Peyer's patch (tissue), 4 donors: ENCODE data around the gene TRIP11. TPM values are rescaled to one million over a fixed set of nuclear protein-coding genes. Genes with fewer than 3 reads are reported as not detected.

Source experiments
- DNase-seq, 3 donors: peaks; one replicate each; pipeline ENCODE4 v3.0.0-alpha.2; 2017 to 2019
- H3K27ac ChIP-seq, 4 donors: fragments of 200-600 bp; sonication (generic); one replicate each; pipeline ENCODE4 v1.5.1; 2016 to 2019
- H3K27me3 ChIP-seq, 2 donors: fragments of 200-600 bp; sonication (generic); one replicate each; pipeline ENCODE4 v1.5.1; 2019
- H3K36me3 ChIP-seq, 3 donors: fragments of 200-600 bp; sonication (generic); one replicate each; pipeline ENCODE4 v1.5.1; 2016 to 2019
- H3K4me1 ChIP-seq, 4 donors: fragments of 200-600 bp; sonication (generic); one replicate each; pipeline ENCODE4 v1.5.1; 2016 to 2019
- H3K4me3 ChIP-seq, 4 donors: fragments of 200-600 bp; sonication (generic); 1 replicate in 3 of 4; 2 replicates in 1 of 4; pipeline ENCODE4 v1.5.1; 2016 to 2019; ENCODE audit warnings: mild to moderate bottlenecking in 1 of 4
- H3K9me3 ChIP-seq, 4 donors: fragments of 200-600 bp; sonication (generic); one replicate each; pipeline ENCODE4 v1.5.1; 2016 to 2019; ENCODE audit warnings: mild to moderate bottlenecking in 1 of 4
- CTCF ChIP-seq, 6 experiments: fragments of 450-650 bp in 4 of 6; fragments of 200-600 bp in 2 of 6; sonication (generic) in 1 of 6; IDR thresholded peaks; one replicate each; pipeline ENCODE4 v1.5.1; 2017 to 2019; ENCODE audit warnings: antibody characterized with exemption in 6 of 6, mild to moderate bottlenecking in 3 of 6, moderate library complexity in 1 of 6
- POLR2A ChIP-seq, 2 donors: fragments of 450-650 bp; IDR thresholded peaks; one replicate each; pipeline ENCODE4 v1.5.1; 2017; ENCODE audit warnings: antibody characterized with exemption in 2 of 2, mild to moderate bottlenecking in 2 of 2, moderate library complexity in 2 of 2
- total RNA-seq, 4 donors: library from RNA; depleted of rRNA; stranded (reverse); fragments of >200 nt; gene quantifications; one replicate each; pipeline ENCODE4 v1.1.0, GENCODE V29; 2016

The TRIP11 gene
- total RNA-seq, 4 donors from 2014 or later: 24.0 to 74.3 (median 44.7) TPM

- TF ChIP-seq POLR2A (IDR thresholded peaks at IDR 0.05) (no peak), CTCF (IDR thresholded peaks at IDR 0.05) (no peak)
- no peak for DNase-seq
Measured at GRCh38 chr14:91963465-91963864, 76.4 kb downstream of the TRIP11 start.

GRCh38 chr14:91961297-91962220 lies 78.3 kb downstream of the TRIP11 start:
- no peaks in the 10 kb centered on the region for H3K27me3 ChIP-seq
- no peak for DNase-seq
- H3K4me3 ChIP-seq: no peak overlapping the region
- H3K4me1 ChIP-seq: no peaks in the 10 kb centered on the region
- no peaks in the 10 kb centered on the region for H3K36me3 ChIP-seq
- TF ChIP-seq POLR2A (IDR thresholded peaks at IDR 0.05) (no peak), CTCF (IDR thresholded peaks at IDR 0.05) (no peak)
- H3K9me3 ChIP-seq: no peaks in the 10 kb centered on the region
- no peak overlapping the region for H3K27ac ChIP-seq

More at GRCh38 chr14:91963465-91963864, 76.4 kb downstream of the TRIP11 start:
- Histone ChIP-seq H3K36me3 (peaks cover 0 to 4% (median 0%) of the 10 kb centered on the region in 3 donors), H3K4me1 (no peaks in the 10 kb centered on the region), H3K27ac (no peak overlapping the region), H3K9me3 (no peaks in the 10 kb centered on the region), H3K4me3 (no peak overlapping the region), H3K27me3 (no peaks in the 10 kb centered on the region)

- Histone ChIP-seq H3K27ac (no peak overlapping the region), H3K36me3 (no peaks in the 10 kb centered on the region), H3K27me3 (no peaks in the 10 kb centered on the region)
Measured at GRCh38 chr14:91957876-91958313, 82.0 kb downstream of the TRIP11 start.

GRCh38 chr14:91956616-91957015 lies 83.2 kb downstream of the TRIP11 start:
- Histone ChIP-seq H3K4me1 (no peaks in the 10 kb centered on the region), H3K27me3 (no peaks in the 10 kb centered on the region), H3K27ac (no peak overlapping the region), H3K9me3 (no peaks in the 10 kb centered on the region), H3K4me3 (no peak overlapping the region), H3K36me3 (no peaks in the 10 kb centered on the region)
- DNase-seq: no peak
- TF ChIP-seq CTCF (IDR thresholded peaks at IDR 0.05) (no peak), POLR2A (IDR thresholded peaks at IDR 0.05) (no peak)

More at GRCh38 chr14:91957876-91958313, 82.0 kb downstream of the TRIP11 start:
- no peaks in the 10 kb centered on the region for H3K9me3 ChIP-seq
- TF ChIP-seq POLR2A (IDR thresholded peaks at IDR 0.05) (no peak), CTCF (IDR thresholded peaks at IDR 0.05) (no peak)
- no peak overlapping the region for H3K4me3 ChIP-seq
- no peaks in the 10 kb centered on the region for H3K4me1 ChIP-seq
- DNase-seq: no peak

- H3K27me3 ChIP-seq: no peaks in the 10 kb centered on the region
Measured at GRCh38 chr14:91955168-91955567, 84.7 kb downstream of the TRIP11 start.

More at GRCh38 chr14:91955168-91955567, 84.7 kb downstream of the TRIP11 start:
- H3K4me1 ChIP-seq: no peaks in the 10 kb centered on the region
- no peak overlapping the region for H3K4me3 ChIP-seq
- TF ChIP-seq POLR2A (IDR thresholded peaks at IDR 0.05) (no peak), CTCF (IDR thresholded peaks at IDR 0.05) (no peak)
- no peak for DNase-seq
- H3K9me3 ChIP-seq: no peaks in the 10 kb centered on the region
- H3K36me3 ChIP-seq: no peaks in the 10 kb centered on the region
- no peak overlapping the region for H3K27ac ChIP-seq
